Measurements from ENCODE around the gene PCDHGA8.

PCDHGA8 gene

GRCh38 chr5:141434006-141434405 lies 41.6 kb downstream of the PCDHGA8 start:
- no peak for DNase-seq (ENCODE audit: low spot score)

- DNase-seq (ENCODE audit: low spot score): no peak
These were observed 44.8 kb downstream of the PCDHGA8 start for GRCh38 chr5:141437221-141437620.

DNA sequence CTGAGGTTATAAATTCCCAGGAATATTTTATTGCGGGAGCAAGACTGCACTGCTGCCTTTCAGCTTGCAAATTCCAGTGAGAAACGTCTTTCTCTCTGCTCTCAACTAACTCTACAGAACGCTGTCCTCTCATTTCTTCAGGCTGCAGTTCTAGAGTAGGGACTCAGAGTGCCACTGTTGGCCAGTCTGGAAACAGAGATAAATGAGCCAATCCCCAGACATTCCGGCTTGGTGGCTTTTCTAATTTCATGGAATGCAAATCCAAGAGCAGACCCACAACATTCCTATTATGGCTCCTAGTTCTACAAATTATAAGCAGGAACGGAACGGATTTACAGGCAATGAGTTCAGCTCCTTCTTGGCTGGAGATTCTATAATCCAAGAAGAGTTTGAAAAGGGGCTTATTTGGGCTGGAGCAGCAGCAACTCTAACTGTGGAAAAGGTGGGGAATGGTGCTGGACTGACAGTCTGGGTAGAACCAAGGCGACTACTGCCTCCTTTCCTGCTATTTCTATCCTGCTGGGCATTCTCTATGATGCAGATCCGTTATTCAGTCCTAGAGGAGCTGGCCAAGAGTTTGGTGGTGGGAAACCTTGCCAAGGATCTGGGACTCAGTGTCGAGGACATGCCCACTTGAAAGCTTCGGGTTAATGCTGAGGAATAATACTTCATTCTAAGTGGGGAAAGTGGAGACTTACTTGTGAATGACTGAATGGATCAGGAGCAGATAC lies 47.1 kb downstream of the PCDHGA8 start:
- no peak for DNase-seq (ENCODE audit: low spot score)

DNA sequence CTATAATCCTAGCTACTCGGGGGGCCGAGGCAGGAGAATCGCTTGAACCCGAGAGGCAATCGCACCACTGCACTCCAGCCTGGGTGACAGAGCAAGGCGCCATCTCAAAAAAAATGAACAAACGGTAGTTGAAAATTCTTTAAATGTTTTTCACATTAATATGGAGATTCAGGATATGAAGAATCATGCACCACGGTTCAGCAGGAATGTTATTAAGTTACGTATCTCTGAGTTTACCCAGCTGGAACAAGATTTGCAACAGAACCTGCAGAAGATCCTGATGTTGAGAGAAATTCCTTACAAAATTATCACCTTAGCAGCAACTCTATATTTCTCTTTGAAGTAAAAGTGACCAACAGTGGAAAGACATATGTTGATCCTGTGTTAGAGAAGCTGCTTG lies 47.9 kb downstream of the PCDHGA8 start:
- no peak for DNase-seq (ENCODE audit: low spot score)

GRCh38 chr5:141441571-141442170 lies 49.2 kb downstream of the PCDHGA8 start:
- DNase-seq (ENCODE audit: low spot score): no peak
